T-helper 1 cell treated with Interleukin-12 subunit alpha and Interleukin-12 subunit beta and Interleukin-4 antibody, amounts not matched to agents 30 ng/mL and 1 ng/mL, for 36 hours (primary cell): Measurements from ENCODE around the gene RALGDS. TPM values are rescaled to one million over a fixed set of nuclear protein-coding genes. Genes with fewer than 3 reads are reported as not detected.

Experiments
- intact Hi-C: fragments of 100-400 bp; cut with micrococcal nuclease; formaldehyde crosslinking; loops from one replicate; pipeline ENCODE4 v1.15.1; 2024
- total RNA-seq: library from RNA; stranded (reverse); gene quantifications from 2 replicates; pipeline ENCODE4 v1.2.3, GENCODE V29; 2022

RALGDS gene
- total RNA-seq, 1 donor from 2014 or later = 128 TPM

DNA sequence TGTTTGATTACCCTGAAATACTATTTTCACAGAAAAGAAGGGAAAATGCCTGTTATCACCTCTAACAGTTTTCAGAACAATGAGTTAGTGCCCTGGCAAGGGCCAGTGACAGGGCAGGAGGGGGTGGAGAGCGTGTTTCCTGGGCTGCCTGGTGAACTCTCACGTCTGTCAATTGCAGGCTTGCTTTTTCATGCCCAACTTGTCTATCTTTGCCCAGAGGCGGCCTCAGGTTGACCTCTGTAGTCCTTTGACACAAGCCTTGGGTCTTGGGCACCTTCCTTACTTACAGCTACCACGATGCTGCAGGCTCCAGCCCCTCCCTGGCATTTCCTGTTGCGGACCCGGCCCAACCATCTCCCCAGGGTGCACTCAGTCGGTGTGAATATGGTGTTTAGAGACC is 61.4 kb downstream of the RALGDS start:
- intact Hi-C loops = loop anchor here (1.0 kb wide), 1 partner anchor 29 kb away; the partner anchor contains the start of gene GTF3C5

DNA sequence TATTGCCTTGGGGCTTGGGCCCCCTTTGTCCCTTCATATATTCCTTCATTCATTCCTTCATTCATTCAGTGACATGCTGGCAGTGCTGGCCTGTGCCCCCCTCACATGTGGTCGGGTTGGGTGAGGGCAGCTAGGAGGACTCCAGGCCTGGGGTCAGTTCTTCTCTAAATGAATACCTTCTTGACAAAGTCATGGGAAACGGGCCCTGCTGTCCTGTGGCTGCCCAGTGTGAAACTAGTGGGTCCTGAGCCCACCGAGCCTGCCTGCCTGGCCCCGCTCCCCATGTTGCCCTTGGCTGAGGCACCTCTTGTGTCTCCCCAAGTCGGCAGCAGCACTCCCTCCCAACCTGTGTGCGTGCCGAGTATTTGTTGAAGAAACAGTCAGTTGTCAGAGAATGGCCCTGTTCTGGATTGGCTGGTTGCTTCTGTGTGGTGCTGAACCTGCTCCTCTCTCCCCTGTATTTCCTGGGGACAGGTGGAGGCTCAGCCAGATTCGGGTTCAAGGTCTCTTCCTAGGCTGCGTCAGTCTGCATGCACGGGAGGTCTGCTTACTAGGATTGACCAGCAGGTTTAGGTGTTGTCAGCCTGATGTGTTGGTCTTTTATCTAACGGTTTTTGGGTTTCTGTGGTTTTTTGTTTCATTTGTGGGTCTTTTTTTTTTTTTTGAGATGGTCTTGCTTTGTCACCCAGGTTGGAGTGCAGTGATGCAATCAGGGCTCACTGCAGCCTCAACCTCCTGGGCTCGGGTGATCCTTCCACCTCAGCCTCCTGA is 62.3 kb downstream of the RALGDS start:
- intact Hi-C loops = loop anchor here (1.0 kb wide), 1 partner anchor 28 kb away; the partner anchor contains the start of gene GTF3C5

DNA sequence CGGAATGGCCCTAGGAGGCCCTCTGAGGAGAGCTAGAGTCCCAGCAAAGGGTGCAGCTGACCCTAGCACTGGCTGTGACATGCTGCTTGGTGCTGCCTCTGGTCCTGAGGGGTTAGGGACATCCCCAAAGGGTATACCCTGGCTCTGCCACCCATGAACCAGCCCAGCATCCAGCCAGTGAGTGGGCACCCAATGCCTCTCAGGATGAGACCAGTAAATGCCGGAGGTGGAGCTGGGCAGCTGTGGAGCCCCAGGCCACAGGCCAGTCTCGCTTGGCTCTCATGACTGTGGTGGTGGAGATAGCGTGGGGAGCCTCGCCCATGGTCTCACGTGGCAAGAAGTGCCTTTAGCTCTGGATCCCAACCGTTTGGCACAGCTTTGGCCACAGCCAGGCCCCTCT is 63.0 kb downstream of the RALGDS start:
- intact Hi-C loops = no loop called here

DNA sequence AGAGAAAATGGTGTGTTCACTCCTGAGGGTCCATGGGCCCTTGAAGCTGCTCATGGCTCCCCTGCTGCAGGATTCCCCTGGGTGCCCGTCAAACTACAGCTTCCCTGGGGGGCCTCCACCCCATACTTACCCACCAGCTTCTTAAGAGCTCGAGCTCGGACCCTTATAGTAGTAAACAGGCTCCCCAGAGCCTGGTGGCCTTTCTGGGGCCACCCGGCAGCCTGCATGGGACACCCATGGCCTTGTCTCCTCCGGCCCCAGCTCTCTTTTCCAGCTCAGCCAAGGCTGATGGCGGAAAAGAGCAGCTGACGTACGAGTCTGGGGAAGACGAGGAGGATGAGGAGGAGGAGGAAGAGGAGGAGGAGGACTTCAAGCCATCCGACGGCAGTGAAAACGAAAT is 63.5 kb downstream of the RALGDS start:
- intact Hi-C loops = no loop called here

DNA sequence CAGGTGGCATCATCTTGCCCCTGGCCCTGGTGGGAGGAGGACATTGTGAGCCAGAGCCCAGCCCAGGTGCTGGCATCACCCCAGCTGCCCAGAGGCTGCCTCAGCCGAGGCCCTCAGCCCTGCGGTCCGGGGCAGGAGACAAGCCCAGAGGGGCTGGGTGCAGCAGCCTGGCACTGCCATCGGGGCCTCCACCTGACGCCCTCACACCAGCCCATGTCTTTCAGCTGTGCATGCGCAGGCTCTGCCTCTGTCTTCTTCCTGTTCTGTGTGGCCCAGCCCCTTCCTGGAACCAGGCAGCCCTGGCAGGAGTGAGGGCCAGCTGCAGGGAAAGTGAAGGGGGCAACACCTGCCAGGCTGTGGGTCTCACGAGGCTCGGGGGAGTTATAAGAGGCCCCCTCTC is 64.0 kb downstream of the RALGDS start:
- intact Hi-C loops = no loop called here

DNA sequence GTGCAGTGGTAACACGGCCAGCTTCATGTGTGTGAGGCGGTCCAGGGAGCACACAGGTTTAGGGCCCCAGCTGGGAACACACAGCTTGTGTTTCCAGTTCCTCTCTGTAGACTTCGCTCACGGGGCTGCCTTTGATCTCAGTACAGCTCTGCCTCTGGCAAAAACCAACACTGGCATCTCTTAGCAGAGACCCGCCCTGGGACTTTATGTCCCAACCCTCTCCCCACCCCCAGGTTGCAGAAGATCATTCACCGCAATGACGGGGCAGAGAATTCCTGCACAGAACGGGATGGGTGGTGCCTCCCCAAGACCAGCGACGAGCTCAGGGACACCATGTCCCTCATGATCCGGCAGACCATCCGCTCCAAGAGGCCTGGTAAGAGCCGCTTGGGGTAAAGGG is 64.5 kb downstream of the RALGDS start:
- intact Hi-C loops = no loop called here

DNA sequence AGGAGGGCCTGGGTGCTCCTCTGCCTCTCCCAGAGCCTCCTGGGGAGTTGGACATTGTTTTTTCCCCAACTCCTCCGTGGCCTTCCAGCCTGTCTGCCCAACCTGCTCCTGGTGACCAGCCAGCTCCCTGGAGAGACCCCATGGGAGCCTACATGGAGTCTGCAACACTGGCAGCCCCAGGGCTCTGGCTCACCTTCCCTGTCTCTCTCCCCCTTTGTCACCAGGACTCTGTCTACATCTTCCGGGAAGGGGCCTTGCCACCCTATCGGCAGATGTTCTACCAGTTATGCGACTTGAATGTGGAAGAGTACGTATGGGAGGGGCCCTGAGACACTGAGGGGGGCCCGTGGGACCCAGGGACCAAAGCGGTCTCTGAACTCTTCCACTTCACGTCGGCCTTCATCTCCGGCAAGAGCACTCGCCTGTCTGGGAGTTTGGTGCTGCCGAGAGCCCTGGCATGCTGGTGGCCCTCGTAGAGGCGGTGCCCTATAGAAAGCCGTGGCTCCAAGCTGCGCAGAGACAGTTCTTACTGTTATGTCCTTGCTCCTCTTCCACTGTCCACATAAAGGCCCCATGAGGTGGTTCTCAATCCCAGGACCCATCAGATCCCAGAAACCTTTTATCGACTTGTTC is 65.1 kb downstream of the RALGDS start:
- intact Hi-C loops = no loop called here

DNA sequence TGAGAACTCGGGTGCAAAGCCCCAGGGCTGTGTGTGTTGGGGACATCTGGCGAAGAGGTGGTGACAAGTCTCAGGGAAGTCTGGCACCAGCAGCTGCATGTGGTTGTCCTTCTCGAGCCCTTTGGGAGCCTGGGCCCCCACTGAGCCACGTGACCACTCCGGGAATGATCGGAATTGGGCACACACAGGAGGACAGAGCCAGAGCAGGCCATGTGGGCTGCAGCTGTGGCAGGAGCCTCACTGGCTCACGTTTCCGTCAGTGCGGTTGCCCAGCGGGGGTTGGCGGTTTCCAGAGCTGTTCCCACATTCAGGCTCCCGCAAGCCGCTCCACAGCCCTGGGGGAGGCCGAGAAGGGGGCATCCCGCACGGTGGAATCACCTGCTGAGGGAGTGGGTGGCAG is 66.1 kb downstream of the RALGDS start:
- intact Hi-C loops = no loop called here

DNA sequence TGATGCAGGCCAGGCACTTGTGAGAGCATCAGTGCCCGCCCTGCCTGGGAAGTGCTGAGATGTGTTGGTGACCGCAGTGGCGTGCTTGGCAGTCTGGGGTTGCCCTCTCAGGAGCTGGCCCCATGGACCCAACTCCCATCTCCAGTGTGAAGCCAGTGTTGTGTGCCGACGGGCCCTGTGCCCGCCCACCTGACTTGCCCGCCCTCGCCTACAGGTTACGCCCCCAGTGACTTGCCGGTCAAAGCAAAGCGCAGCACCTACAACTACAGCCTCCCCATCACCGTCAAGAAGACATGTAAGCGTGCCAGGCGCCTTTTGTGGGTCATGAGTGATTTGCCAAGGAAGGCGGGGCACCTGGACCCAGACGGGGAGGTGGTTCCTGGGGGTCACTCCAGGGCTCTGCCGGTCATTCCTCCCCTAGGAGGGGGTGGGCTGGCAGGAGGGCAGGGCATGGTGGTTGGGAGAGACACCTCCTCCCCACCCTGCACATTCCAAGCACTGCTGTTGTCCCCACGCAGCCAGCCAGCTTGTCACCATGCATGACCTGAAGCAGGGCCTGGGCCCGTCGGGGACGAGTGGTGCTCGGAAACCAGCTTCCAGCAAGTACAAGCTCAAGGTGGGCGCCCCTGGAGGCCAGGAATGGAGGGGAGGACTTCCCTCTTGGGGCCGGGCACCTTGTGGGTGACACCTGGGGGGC is 66.7 kb downstream of the RALGDS start:
- intact Hi-C loops = no loop called here

DNA sequence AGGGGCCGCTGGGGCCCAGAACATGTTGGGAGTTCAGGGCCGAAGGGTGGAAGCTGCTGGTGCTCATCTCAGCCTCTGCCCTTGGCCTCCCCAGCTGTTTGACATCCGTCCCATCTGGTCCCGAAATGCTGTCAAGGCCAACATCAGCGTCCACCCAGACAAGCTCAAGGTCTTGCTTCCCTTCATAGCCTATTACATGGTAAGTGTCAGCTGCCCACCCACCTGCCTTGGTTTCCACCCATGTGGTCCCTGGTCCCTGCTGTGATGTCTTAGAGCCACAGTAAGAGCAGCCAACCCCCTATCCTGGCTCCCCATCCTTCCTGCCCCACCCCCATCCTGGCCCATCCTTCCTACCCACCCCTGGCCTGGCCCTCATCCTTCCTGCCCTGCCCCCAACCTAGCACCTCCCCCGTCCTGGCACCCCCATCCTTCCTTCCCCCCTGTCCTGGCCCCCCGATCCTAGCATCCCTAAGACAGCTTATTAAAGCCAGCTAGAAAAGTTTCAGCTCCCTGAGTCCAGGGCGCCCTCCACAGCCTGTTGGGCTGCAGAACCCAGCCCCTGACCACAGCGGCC is 69.0 kb downstream of the RALGDS start:
- intact Hi-C loops = no loop called here

DNA sequence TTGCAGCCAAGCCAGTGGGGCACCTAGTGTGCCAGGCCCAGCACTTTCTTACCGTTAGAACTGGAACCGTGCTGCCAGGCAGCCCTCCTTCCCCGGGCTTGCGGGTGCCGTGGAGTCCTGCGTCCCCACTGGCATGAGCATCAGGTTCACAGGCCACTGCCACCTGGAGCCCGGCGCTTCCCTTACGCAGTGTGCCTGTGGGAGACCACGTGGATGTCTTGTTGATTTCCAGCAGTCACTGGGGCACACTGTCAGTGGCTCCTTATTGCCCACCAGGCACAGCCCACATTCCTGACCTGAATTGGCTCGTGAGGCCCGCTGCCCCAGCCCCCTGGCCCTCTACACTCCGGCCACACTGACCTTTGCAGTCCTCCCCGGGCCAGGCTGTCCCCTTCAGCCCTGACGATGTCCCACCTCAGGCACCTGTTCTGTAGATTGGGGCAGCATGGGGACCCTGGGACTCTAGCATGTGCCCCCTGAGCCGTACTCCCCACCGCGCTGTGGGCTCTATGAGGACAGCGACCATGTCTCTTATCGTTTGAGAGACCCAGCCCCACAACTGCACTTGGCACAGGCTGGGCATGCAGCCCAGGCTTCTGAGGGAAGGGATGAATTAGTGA is 69.6 kb downstream of the RALGDS start:
- intact Hi-C loops = no loop called here

DNA sequence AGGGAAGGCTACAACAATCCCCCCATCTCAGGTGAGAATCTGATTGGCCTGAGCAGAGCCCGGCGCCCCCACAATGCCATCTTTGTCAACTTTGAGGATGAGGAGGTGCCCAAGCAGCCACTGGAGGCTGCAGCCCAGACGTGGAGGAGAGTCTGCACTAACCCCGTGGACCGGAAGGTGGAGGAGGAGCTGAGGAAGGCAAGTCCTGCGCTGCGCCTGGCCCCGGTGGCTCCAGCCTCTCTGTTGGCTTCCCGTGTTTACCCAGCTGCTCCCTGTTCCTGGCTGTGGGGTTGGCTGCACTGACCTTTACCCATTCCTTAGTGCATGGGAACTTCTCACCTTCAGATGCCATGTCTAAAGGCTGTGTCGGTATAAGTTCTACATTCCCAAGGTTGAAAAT is 70.3 kb downstream of the RALGDS start:
- intact Hi-C loops = no loop called here

DNA sequence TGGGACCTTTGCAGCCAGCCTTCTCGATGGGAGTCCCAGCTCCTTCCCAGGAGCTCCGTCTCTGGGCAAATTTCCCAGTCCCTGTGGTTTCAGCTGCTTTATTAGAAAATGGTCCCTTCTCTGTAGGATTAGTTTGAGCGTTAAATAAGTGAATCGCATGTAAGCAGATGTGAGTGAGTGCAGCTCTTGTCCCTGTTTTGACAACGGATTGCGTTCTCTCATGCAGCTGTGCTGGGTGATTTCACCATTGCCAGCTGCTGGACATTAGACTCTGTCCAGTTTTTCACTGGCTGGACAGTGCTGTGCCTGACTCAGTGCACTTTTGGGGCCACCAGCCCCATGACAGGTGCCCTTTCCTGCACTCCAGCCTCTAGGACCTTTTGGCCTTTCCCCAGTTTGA is 70.9 kb downstream of the RALGDS start:
- intact Hi-C loops = no loop called here

DNA sequence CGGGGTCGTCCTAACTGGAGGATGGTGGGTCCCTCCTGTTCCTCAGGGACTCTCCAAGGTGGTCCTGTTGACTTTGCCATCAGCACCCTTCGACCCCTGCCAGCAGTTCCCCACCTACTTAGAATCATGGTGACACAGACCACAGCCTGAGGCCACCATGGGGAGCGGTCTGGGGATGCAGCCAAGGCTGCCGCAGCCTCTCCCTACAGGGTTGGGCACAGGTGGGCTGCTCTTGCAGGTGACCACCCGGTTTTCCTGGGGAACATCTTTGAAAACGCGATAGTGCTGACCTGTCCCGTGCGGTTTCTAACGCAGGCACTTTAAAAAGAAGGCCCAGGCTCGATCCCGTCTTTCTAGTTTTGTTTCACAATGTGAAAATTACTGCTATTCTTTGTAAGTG is 72.0 kb downstream of the RALGDS start:
- intact Hi-C loops = no loop called here

DNA sequence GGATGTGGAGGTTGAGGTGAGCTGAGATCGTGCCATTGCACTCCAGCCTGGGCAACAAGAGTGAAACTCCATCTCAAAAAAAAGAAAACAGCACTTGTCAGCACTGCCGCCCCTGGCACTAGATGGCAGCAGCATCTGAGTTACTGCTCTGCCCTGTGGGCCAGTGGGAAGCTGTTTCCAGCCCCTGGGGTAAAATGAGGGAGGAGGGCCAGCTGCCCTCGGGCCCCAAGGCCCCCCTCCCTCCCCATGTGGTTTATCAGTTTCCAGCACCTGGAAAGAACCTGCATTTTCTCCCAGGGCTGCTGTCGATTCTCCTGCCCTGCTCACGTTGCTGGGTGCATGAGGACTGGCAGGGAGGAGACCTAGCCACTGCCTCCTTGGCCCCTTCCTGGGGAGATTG is 72.4 kb downstream of the RALGDS start:
- intact Hi-C loops = loop anchor here (1.0 kb wide), 1 partner anchor 99 kb away; no protein-coding TSS in a partner anchor

Other genes starting within 250 kb of the RALGDS start
- gene AK8, start 243.0 kb downstream of the RALGDS start, total RNA-seq = 0.17 TPM in 1 of 2 replicates, not detected in the other
- 1.1 and 1.5 TPM in 2 replicates for gene SPACA9, start 242.3 kb downstream of the RALGDS start, total RNA-seq
- 41.0 and 43.3 TPM in 2 replicates for gene TSC1, start 176.6 kb downstream of the RALGDS start, total RNA-seq
- gene GFI1B, start 142.5 kb downstream of the RALGDS start, total RNA-seq = not detected in 2 replicates
- gene GTF3C5, start 90.2 kb downstream of the RALGDS start, total RNA-seq = 70.8 and 72.5 TPM in 2 replicates
- 1.5 and 1.8 TPM in 2 replicates for gene CEL, start 59.3 kb downstream of the RALGDS start, total RNA-seq
- 14.3 and 15.4 TPM in 2 replicates for gene GBGT1, start 42.7 kb upstream of the RALGDS start, total RNA-seq
- gene OBP2B, start 88.0 kb upstream of the RALGDS start, total RNA-seq = not detected in 2 replicates
- gene ABO, start 154.0 kb upstream of the RALGDS start, total RNA-seq = 2.1 and 2.5 TPM in 2 replicates
- 14.9 and 15.6 TPM in 2 replicates for gene SURF6, start 214.9 kb upstream of the RALGDS start, total RNA-seq
- gene MED22, start 226.9 kb upstream of the RALGDS start, total RNA-seq = 31.4 and 32.0 TPM in 2 replicates
- gene RPL7A, start 227.0 kb upstream of the RALGDS start, total RNA-seq = 1,761 and 1,774 TPM in 2 replicates
- gene SURF1, start 235.2 kb upstream of the RALGDS start, total RNA-seq = 40.7 and 46.9 TPM in 2 replicates
- 17.5 and 21.2 TPM in 2 replicates for gene SURF2, start 235.3 kb upstream of the RALGDS start, total RNA-seq